Measurements from ENCODE around the gene MMP15. TPM values are rescaled to one million over a fixed set of nuclear protein-coding genes. Genes with fewer than 3 reads are reported as not detected.
A peak's percentile ranks its signal among the peaks of the same experiment; 100 is the strongest.

MMP15 gene
- total and polyA plus RNA-seq, 4 donors = 19.5 to 44.5 (median 29.4) TPM

GRCh38 chr16:58032710-58033293 is 7.2 kb downstream of the MMP15 start:
- H3K27ac ChIP-seq (ENCODE audit: low read depth in 1 of 2, low read length in 1 of 2) = peak overlapping the region; percentile 23 to 62
- WGBS, 2 donors = 39 to 72% methylated on average over 12 to 15 of the region's 15 CpGs
- no peaks in the 10 kb centered on the region for H3K9me3 ChIP-seq (ENCODE audit: control insufficient read depth in 4 of 4, insufficient read depth in 3 of 4, low read length in 3 of 4)
- no peak overlapping the region for H3K9ac ChIP-seq (ENCODE audit: insufficient read depth in 1 of 2, low read length in 2 of 2)
- H3K36me3 ChIP-seq (ENCODE audit: control insufficient read depth in 4 of 4, insufficient read depth in 4 of 4, low read length in 4 of 4) = peaks cover 0 to 3% (median 0%) of the 10 kb centered on the region in 4 donors
- DNase-seq (peak; percentile 74 to 85 (median 82)), ATAC-seq (ENCODE audit: insufficient read depth, low FRiP score) (no peak)
- H3K4me1 ChIP-seq (ENCODE audit: control insufficient read depth in 5 of 5, insufficient read depth in 5 of 5, low read length in 5 of 5) = peaks cover 9 to 43% (median 36%) of the 10 kb centered on the region in 5 donors
- no peak for TF ChIP-seq CTCF (IDR thresholded peaks at IDR 0.05; ENCODE audit: control extremely low read depth, extremely low read depth)
- no peak overlapping the region for H3K4me3 ChIP-seq
- H3K27me3 ChIP-seq (ENCODE audit: control insufficient read depth in 3 of 3, insufficient read depth in 3 of 3, low read length in 2 of 3) = no peaks in the 10 kb centered on the region

- peaks cover 0 to 4% (median 0%) of the 10 kb centered on the region in 4 donors for H3K36me3 ChIP-seq (ENCODE audit: control insufficient read depth in 4 of 4, insufficient read depth in 4 of 4, low read length in 4 of 4)
- no peak overlapping the region for H3K4me3 ChIP-seq
- WGBS, 2 donors = 85 to 89% methylated on average over 11 to 14 of the region's 14 CpGs
- H3K9ac ChIP-seq (ENCODE audit: insufficient read depth in 1 of 2, low read length in 2 of 2) = no peak overlapping the region
- DNase-seq = no peak
- ATAC-seq (ENCODE audit: insufficient read depth, low FRiP score) = no peak
- H3K4me1 ChIP-seq (ENCODE audit: control insufficient read depth in 5 of 5, insufficient read depth in 5 of 5, low read length in 5 of 5) = peaks cover 5 to 33% (median 24%) of the 10 kb centered on the region in 5 donors
- H3K27ac ChIP-seq (ENCODE audit: low read depth in 1 of 2, low read length in 1 of 2) = peak overlapping the region in 1 of 2 donors; percentile 14
- H3K27me3 ChIP-seq (ENCODE audit: control insufficient read depth in 3 of 3, insufficient read depth in 3 of 3, low read length in 2 of 3) = no peaks in the 10 kb centered on the region
- no peak for TF ChIP-seq CTCF (IDR thresholded peaks at IDR 0.05; ENCODE audit: control extremely low read depth, extremely low read depth)
- no peaks in the 10 kb centered on the region for H3K9me3 ChIP-seq (ENCODE audit: control insufficient read depth in 4 of 4, insufficient read depth in 3 of 4, low read length in 3 of 4)
These were observed 8.7 kb downstream of the MMP15 start for GRCh38 chr16:58034128-58034685.

- H3K27me3 ChIP-seq (ENCODE audit: control insufficient read depth in 3 of 3, insufficient read depth in 3 of 3, low read length in 2 of 3) = no peaks in the 10 kb centered on the region
- H3K9me3 ChIP-seq (ENCODE audit: control insufficient read depth in 4 of 4, insufficient read depth in 3 of 4, low read length in 3 of 4) = no peaks in the 10 kb centered on the region
- no peak for ATAC-seq (ENCODE audit: insufficient read depth, low FRiP score)
- H3K4me3 ChIP-seq = no peak overlapping the region
- H3K36me3 ChIP-seq (ENCODE audit: control insufficient read depth in 4 of 4, insufficient read depth in 4 of 4, low read length in 4 of 4) = peaks cover 0 to 4% (median 0%) of the 10 kb centered on the region in 4 donors
- H3K4me1 ChIP-seq (ENCODE audit: control insufficient read depth in 5 of 5, insufficient read depth in 5 of 5, low read length in 5 of 5) = peaks cover 5 to 33% (median 24%) of the 10 kb centered on the region in 5 donors
- no peak for DNase-seq
- WGBS, 2 donors = 86 to 88% methylated on average over 11 of the region's 11 CpGs
- H3K27ac ChIP-seq (ENCODE audit: low read depth in 1 of 2, low read length in 1 of 2) = peak overlapping the region in 1 of 2 donors; percentile 14
- TF ChIP-seq CTCF (IDR thresholded peaks at IDR 0.05; ENCODE audit: control extremely low read depth, extremely low read depth) = no peak
- no peak overlapping the region for H3K9ac ChIP-seq (ENCODE audit: insufficient read depth in 1 of 2, low read length in 2 of 2)
These were observed 9.2 kb downstream of the MMP15 start for GRCh38 chr16:58034774-58035173.

Data from lung (tissue), 12 donors.